IPS-15b (cell line): ENCODE results near the gene TXNL1.
"Not testable (repeated sequence)": the region's sequence is repeated elsewhere in the genome, so short reads cannot be mapped to it uniquely, and the experiment has no call there.

Experiments
- H3K27me3 ChIP-seq: one replicate; pipeline ENCODE4 v1.6.1; 2013; ENCODE audit warnings: low read length; ENCODE audit not compliant: control insufficient read depth, insufficient read depth
- H3K36me3 ChIP-seq: one replicate; pipeline ENCODE4 v1.6.1; 2013; ENCODE audit warnings: low read length; ENCODE audit not compliant: control insufficient read depth, insufficient read depth
- H3K4me1 ChIP-seq: one replicate; pipeline ENCODE4 v1.6.1; 2013; ENCODE audit warnings: mild to moderate bottlenecking, low read length; ENCODE audit not compliant: control insufficient read depth, insufficient read depth
- H3K4me3 ChIP-seq: one replicate; pipeline ENCODE4 v1.5.1; 2013; ENCODE audit warnings: low read depth, low read length
- H3K9ac ChIP-seq: one replicate; pipeline ENCODE4 v1.6.1; 2013; ENCODE audit warnings: low read depth, mild to moderate bottlenecking, low read length
- H3K9me3 ChIP-seq: one replicate; pipeline ENCODE4 v1.6.1; 2013; ENCODE audit warnings: mild to moderate bottlenecking, low read length; ENCODE audit not compliant: control insufficient read depth, insufficient read depth

Gene TXNL1

GRCh38 chr18:56593906-56594305 lies 44.5 kb downstream of the TXNL1 start:
- Histone ChIP-seq H3K9ac (no peak overlapping the region), H3K4me1 (no peaks in the 10 kb centered on the region), H3K9me3 (no peaks in the 10 kb centered on the region), H3K27me3 (no peaks in the 10 kb centered on the region), H3K4me3 (no peak overlapping the region), H3K36me3 (no peaks in the 10 kb centered on the region)

- Histone ChIP-seq H3K4me1 (peaks cover 5% of the 10 kb centered on the region), H3K4me3 (no peak overlapping the region), H3K9me3 (no peaks in the 10 kb centered on the region), H3K9ac (no peak overlapping the region), H3K27me3 (no peaks in the 10 kb centered on the region), H3K36me3 (no peaks in the 10 kb centered on the region)
These were observed 58.4 kb downstream of the TXNL1 start for GRCh38 chr18:56580026-56580425.

DNA sequence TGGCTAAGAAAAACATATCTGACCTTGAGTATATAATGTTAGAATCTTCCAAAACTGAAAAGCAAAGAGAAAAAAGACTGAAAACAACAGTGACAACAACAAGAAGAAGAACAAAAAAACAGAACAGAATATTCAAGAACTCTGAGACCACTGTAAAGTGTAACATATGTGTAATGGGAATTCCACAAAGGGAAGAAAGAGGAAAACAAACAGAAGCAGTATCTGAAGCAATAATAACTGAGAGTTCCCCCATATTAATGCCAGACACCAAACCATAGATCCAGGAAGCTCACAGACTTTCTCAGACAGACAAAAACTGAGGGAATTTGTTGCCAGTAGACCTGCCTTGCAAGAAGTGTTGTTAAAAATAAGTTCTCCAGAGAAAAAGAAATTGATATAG lies 58.9 kb downstream of the TXNL1 start:
- Histone ChIP-seq H3K27me3 (no peaks in the 10 kb centered on the region), H3K36me3 (no peaks in the 10 kb centered on the region), H3K4me1 (peaks cover 5% of the 10 kb centered on the region), H3K9ac (no peak overlapping the region), H3K9me3 (no peaks in the 10 kb centered on the region), H3K4me3 (no peak overlapping the region)

- H3K4me1 ChIP-seq = peaks cover 5% of the 10 kb centered on the region
- no peaks in the 10 kb centered on the region for H3K9me3 ChIP-seq
- no peak overlapping the region for H3K9ac ChIP-seq
- H3K36me3 ChIP-seq = no peaks in the 10 kb centered on the region
- H3K27me3 ChIP-seq = no peaks in the 10 kb centered on the region
- H3K4me3 ChIP-seq = no peak overlapping the region
These were observed 61.4 kb downstream of the TXNL1 start for GRCh38 chr18:56576826-56577573.

- no peaks in the 10 kb centered on the region for H3K9me3 ChIP-seq
These were observed 62.4 kb downstream of the TXNL1 start for GRCh38 chr18:56575819-56576663.

DNA sequence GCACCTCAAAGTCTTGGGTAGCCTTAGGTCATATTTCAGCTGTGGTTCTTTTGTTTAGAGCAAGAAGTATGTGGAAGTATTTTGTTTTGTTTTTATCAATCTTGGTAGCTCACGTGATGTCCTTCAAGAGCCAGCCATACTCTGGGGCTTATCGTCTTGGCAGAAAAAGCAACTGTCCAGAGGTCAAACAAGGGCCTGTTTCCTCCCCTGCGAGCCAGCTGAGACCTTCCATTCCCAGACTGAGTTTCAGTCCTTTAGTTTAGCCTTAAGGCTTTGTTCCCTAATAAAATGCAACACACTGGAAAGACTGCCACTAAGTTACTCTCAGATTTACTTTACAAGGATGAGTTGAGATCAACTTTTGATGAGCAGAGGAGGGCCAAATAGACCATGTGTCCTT lies 63.5 kb downstream of the TXNL1 start:
- Histone ChIP-seq H3K9me3 (no peaks in the 10 kb centered on the region), H3K9ac (no peak overlapping the region), H3K27me3 (no peaks in the 10 kb centered on the region), H3K4me3 (no peak overlapping the region), H3K4me1 (peaks cover 5% of the 10 kb centered on the region), H3K36me3 (no peaks in the 10 kb centered on the region)

More at GRCh38 chr18:56575819-56576663, 62.4 kb downstream of the TXNL1 start:
- Histone ChIP-seq H3K4me3 (no peak overlapping the region), H3K27me3 (no peaks in the 10 kb centered on the region), H3K9ac (no peak overlapping the region), H3K4me1 (peaks cover 5% of the 10 kb centered on the region), H3K36me3 (no peaks in the 10 kb centered on the region)

DNA sequence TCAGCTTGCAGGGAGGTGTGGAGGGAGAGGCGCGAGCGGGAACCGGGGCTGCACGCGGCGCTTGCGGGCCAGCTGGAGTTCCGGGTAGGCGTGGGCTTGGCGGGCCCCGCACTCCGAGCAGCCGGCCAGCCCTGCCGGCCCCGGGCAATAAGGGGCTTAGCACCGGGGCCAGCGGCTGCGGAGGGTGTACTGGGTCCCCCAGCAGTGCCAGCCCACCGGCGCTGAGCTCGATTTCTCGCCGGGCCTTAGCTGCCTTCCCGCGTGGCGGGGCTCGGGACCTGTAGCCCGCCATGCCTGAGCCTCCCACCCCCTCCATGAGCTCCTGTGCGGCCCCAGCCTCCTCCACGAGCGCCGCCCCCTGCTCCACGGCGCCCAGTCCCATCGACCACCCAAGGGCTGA lies 66.1 kb downstream of the TXNL1 start:
- H3K9me3 ChIP-seq, H3K36me3 ChIP-seq, H3K27me3 ChIP-seq, H3K4me3 ChIP-seq, H3K4me1 ChIP-seq, H3K9ac ChIP-seq: not testable (repeated sequence)

GRCh38 chr18:56570978-56571377 lies 67.4 kb downstream of the TXNL1 start:
- no peak overlapping the region for H3K9ac ChIP-seq
- no peaks in the 10 kb centered on the region for H3K4me1 ChIP-seq
- no peaks in the 10 kb centered on the region for H3K27me3 ChIP-seq
- no peak overlapping the region for H3K4me3 ChIP-seq
- no peaks in the 10 kb centered on the region for H3K36me3 ChIP-seq
- no peaks in the 10 kb centered on the region for H3K9me3 ChIP-seq

DNA sequence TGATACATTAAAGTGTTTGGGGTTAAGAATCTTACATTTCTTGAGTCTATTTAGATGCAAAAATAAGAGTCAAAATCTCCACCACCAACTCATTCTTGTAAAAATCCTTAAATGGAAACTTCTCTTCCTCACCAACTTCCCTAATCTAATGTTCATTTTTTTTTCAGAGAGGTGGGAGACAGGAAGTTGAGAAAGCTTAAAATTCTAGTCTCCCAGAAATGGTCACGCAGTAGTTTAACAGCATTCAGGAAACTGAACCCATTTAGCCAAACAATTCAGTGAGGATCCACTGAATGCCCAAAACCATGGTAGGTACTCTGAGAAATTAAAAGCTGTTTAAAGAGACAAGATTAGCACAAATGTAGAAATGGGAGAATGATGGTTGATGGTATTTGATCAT lies 69.0 kb downstream of the TXNL1 start:
- no peaks in the 10 kb centered on the region for H3K9me3 ChIP-seq
- H3K9ac ChIP-seq = no peak overlapping the region
- no peaks in the 10 kb centered on the region for H3K27me3 ChIP-seq
- no peaks in the 10 kb centered on the region for H3K36me3 ChIP-seq
- no peak overlapping the region for H3K4me3 ChIP-seq
- H3K4me1 ChIP-seq = no peaks in the 10 kb centered on the region

DNA sequence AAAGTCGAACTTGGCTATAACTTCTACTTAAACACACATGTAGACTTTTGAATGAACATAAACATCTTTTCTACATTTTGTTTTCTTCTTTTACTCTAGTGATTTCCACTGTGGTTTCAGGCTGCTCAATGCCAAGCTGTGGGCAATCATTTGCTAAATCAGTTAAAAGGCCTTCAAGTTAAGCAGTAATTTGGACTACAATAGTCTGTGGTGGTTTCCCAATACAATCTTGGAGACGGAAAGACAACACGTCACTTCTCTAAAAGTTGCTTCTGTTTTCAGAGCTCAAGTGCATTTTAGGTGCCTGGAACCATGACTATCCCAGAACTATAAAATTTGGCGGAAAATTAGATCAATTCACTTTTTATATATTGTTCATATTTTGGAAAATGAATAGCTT lies 69.4 kb downstream of the TXNL1 start:
- no peaks in the 10 kb centered on the region for H3K36me3 ChIP-seq
- no peaks in the 10 kb centered on the region for H3K4me1 ChIP-seq
- H3K27me3 ChIP-seq = no peaks in the 10 kb centered on the region
- H3K4me3 ChIP-seq = no peak overlapping the region
- no peak overlapping the region for H3K9ac ChIP-seq
- H3K9me3 ChIP-seq = no peaks in the 10 kb centered on the region

DNA sequence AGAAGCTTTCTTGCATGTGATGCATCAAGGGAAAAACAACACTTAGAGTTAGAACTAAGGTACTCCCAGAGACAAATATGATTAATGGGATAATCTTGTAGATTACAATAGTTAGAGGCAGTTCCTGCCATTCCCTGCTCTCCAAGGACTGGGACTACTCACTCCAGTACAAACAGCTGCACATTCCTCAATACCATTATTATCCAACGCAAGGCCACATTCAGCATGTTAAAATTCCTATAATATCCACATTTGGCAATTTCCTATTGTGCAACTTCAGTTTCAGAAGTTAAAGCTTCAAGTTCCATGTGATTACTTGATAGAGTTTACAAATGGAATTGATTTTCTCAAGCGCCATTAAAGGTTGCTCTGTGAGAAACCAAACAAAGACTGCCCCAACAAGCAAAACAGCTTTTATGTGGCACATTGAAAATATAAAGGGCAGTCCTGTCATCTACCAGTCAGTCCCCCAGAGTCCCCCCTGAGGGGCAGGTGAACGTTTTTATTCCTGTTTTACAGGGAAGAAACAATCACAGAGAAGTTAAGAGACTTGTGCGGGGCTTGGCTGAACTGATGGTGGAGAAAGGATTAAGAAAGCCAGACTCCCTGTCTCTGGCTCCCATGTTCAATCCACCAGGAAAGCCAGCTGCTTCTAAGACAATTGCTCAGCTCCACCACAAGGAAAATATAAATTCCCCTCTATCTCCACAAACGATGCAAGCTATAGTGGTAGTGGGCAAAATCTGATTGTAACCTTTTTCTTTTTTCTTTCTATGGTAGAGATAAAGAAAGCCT lies 72.6 kb downstream of the TXNL1 start:
- H3K9ac ChIP-seq = no peak overlapping the region
- no peaks in the 10 kb centered on the region for H3K4me1 ChIP-seq
- no peaks in the 10 kb centered on the region for H3K27me3 ChIP-seq
- H3K36me3 ChIP-seq = no peaks in the 10 kb centered on the region
- H3K9me3 ChIP-seq = no peaks in the 10 kb centered on the region
- H3K4me3 ChIP-seq = no peak overlapping the region
